CD4-positive, alpha-beta T cell treated with Interleukin-15 for 4 hours (primary cell): ENCODE data around the gene PLXNB2.
A peak's percentile ranks its signal among the peaks of the same experiment; 100 is the strongest.
"Not testable (repeated sequence)": the region's sequence is repeated elsewhere in the genome, so short reads cannot be mapped to it uniquely, and the experiment has no call there.

Experiments
- DNase-seq: peaks from one replicate; pipeline ENCODE4 v3.0.0-alpha.2; 2020; ENCODE audit warnings: low spot score

PLXNB2 gene, protein sequence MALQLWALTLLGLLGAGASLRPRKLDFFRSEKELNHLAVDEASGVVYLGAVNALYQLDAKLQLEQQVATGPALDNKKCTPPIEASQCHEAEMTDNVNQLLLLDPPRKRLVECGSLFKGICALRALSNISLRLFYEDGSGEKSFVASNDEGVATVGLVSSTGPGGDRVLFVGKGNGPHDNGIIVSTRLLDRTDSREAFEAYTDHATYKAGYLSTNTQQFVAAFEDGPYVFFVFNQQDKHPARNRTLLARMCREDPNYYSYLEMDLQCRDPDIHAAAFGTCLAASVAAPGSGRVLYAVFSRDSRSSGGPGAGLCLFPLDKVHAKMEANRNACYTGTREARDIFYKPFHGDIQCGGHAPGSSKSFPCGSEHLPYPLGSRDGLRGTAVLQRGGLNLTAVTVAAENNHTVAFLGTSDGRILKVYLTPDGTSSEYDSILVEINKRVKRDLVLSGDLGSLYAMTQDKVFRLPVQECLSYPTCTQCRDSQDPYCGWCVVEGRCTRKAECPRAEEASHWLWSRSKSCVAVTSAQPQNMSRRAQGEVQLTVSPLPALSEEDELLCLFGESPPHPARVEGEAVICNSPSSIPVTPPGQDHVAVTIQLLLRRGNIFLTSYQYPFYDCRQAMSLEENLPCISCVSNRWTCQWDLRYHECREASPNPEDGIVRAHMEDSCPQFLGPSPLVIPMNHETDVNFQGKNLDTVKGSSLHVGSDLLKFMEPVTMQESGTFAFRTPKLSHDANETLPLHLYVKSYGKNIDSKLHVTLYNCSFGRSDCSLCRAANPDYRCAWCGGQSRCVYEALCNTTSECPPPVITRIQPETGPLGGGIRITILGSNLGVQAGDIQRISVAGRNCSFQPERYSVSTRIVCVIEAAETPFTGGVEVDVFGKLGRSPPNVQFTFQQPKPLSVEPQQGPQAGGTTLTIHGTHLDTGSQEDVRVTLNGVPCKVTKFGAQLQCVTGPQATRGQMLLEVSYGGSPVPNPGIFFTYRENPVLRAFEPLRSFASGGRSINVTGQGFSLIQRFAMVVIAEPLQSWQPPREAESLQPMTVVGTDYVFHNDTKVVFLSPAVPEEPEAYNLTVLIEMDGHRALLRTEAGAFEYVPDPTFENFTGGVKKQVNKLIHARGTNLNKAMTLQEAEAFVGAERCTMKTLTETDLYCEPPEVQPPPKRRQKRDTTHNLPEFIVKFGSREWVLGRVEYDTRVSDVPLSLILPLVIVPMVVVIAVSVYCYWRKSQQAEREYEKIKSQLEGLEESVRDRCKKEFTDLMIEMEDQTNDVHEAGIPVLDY (N-terminal part only)

DNA sequence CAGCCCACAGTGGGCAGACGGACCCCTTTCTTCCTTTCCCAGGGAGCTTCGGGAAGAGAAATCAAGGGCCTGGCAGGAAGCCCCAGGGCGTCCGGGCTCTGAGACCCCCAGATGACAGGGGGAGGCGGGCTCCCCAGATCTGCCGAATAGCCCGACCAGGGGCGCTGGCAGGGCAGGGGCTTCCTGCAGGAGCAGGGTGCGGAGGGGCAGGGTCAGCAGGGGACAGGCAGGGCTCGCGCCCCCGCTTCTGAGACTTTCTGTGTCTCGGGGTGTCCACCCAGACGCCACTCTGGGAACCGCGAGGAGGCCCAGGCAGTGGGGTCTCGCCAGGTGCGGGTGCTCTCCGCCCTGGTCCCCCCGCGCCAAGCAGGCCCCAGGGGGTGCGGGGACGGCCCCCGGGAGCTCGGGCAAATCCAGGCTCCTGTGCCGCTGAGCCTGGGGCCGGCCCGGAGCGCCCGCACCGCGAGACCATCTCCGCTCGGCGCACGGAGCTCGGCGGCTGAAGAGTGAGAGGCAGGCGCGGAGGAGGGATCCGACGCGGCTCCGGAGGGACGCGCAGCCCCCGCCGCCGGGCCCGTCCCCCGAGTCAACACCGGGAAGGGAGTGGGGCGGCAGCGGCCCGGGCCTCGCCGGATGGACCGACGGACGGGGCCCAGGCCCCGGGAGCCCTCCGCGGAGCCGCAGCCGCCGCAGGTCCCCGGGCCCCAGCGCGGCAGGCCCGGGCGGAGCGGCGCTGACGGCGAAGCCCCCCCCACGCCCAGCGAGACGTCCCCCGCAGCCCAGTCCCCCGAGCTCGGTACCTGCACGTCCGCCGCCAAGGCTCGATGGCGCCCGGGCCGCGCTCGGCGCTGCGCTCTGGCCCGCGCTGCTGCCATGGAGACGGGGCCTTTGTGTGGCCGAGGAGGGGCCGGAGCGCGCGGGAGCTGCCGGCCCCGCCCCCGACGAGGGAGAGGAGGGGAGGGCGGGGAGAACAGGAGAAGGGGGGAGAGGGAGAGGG is at the start of gene PLXNB2:
PLXNB2 (minus strand) TSS at position 894 of the 997 bp plus-strand sequence. CDS start 17,062 bp downstream, outside the sequence.
- no peak for DNase-seq

DNA sequence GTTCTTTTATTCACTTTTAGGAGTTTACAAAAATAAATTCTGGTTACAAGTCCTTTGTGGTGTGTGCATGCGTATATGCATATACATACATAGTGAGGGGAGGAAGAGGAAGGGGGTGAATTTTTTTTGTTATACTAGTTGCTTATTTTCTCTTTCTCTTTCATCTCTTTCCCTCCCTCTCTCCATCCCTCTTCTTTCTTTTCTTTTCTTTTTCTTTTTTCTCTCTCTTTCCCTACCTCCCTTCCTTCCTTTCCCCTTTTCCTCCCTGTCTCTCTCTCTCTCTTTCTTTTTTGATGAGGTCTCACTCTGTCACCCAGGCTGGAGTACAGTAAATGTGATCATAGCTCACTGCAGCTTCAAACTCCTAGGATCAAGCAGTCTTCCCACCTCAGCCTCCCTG is 49.8 kb upstream of the PLXNB2 start:
- DNase-seq: no peak

DNA sequence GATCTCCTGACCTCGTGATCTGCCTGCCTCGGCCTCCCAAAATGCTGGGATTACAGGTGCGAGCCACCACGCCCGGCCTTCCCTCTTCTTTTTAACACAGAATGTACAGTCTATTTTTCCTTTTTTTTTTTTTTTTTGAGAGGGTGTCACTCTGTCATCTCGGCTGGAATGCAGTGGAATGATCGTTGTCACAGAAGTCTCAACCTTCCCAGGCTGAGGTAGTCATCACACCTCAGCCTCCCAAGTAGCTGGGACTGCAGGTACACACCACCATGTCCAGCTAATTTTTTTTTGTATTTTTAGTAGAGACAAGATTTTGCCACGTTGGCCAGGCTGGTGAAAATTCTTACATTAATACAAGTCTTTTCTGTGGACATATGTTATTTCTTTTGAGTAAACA is 48.7 kb upstream of the PLXNB2 start:
- DNase-seq: no peak

DNA sequence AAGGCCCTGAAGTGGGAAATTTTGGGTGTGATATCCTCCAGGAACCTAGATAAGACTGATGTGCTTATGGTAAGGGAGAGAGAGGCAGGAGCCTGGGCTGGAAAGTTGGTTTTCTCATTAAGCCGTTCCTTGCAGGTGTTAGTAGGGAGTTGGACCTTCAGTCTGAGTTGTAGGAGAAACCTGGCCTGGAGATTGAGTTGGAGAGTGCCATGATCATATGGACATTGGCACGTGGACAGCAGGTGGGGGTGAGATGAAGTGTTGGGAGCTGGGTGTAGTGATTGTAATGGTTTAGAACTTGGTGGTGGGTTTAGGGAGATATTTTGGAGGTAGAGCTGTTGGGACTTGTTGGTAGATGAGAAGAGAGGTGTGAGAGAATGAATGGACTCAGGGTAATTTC is 40.6 kb upstream of the PLXNB2 start:
- no peak for DNase-seq

DNA sequence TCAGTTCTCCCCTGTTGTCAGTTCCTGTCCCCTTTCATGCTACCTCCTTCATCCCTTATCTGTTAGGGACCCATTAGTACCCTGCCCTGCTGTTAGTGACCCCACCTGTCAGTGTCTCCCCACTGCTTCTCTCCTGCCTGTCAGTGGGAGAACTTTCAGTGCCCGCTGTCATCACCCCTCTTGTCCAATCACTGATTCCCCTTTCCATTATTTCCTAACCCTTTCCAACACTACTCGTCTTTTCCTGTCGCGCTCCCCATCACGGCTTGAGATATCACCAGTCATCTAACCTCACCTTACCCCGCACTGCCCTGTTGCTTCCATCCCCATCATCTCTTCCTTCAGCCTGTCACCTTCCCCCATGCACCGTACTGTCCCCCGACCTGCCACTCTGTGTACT is 39.7 kb upstream of the PLXNB2 start:
- no peak for DNase-seq

DNA sequence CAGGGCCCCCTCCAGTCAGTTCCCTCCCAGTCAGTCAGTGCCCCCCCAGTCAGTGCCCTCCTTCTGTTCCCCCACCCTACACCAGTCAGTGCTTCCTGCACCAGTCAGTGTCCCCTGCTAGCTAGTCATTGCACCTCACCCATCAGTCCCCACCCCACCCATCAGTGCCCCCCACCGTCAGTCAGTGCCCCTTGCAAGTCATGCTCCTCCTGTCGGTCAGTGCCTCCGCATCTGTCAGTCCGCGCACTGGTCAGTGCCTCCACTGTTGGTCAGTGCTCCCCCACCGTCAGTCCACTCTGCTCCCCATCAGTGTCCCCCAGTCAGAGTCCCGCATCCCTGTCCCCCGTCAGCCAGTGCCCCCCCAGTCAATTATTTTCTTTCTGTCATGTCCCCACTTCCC is 39.0 kb upstream of the PLXNB2 start:
- no peak for DNase-seq

DNA sequence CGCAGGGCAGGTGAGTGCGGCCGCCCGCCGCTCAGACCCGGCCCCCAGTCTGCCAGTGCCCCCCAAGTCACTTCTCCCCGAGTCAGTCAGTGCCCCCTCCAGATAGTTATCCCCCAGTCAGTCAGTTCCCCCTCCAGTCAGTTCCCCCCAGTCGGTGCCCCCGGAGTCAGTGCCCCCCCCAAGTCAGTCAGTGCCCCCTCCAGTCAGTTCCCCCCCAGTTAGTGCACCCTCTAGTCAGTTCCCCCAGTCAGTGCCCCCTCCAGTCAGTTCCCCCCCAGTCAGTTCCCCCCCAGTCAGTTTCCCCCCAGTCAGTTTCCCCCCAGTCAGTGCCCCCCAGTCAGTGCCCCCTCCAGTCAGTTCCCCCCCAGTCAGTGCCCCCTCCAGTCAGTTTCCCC is 36.1 kb upstream of the PLXNB2 start:
- no peak for DNase-seq

DNA sequence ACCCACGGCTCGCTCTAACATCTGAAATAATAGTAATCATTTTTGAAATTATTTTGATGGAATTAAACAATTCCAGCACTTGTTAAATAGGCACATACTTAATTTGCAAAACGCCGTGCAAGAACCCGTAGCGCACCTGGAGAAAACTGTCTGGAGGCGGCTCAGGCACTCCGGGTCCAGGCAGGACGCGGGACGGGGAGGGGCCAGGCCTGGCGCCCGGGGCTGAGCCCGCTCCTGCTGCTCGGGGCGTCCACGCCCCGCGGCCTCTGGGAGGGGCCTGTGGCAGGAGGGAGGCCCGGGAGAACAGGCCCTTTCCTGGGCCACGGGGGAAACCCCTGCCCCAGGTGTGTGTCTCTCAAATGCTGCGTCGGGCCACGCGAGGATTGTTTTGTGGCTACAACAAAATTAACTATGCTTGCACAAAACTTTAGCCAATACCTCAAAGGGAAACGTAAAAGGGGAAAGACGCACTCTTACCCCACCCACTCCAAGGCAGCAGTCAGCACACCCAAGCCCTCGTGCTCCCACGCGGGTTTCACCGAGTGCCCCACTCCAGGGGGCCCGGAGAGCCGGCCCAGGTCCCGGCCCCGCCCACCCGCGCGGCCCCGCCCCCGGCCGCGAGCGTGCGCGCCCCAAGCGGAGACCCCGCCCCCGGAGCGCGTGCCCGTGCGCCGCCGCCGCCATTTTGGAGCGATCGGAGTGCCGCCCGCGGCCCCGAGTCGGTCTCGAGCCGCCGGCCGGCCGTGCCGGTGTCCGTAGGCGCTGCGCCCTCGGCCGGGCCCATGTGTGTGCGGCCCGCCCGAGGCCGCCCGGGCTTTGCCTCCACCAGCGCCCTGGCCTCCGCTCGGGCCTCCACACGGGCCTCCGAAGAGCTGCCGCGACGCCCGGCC is 35.5 kb upstream of the PLXNB2 start, which contains the start of gene PPP6R2:
PPP6R2 (plus strand) TSS at position 677 of the 890 bp plus-strand sequence. CDS start 50,582 bp downstream, outside the sequence.
- peak; percentile 88 for DNase-seq

DNA sequence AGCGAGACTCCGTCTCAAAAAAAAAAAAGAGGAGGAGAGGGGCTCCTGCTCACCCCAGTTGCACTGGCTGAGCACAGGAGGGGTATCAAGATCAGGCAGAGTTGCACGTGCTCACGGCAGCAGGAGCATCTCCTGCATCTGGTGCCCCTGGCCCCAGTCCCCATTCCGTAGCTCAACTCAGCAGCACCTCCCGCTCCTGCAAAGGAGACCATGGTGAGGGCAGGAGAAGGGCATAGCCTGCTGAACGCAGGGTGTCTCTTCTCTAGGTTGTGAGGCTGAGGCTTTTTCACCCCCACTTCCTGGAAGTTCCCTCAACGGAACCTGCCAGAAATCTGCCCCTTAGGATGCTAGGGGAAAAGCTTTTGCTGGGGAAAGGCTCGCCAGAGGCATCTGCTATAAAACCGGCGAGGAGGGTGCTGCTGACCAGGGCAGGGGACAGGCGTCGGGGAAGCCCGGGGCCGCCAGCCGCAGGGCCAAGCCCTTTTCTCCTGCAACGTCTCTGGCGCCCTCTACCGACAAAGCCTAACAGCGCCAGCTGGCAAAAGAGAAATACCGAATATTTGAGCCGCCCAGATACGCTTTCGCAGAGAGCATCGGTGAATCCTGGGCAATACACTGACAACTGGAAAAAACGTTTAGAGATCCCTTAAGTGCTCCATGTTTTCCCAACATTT is 34.7 kb upstream of the PLXNB2 start:
- peak; percentile 91 for DNase-seq

DNA sequence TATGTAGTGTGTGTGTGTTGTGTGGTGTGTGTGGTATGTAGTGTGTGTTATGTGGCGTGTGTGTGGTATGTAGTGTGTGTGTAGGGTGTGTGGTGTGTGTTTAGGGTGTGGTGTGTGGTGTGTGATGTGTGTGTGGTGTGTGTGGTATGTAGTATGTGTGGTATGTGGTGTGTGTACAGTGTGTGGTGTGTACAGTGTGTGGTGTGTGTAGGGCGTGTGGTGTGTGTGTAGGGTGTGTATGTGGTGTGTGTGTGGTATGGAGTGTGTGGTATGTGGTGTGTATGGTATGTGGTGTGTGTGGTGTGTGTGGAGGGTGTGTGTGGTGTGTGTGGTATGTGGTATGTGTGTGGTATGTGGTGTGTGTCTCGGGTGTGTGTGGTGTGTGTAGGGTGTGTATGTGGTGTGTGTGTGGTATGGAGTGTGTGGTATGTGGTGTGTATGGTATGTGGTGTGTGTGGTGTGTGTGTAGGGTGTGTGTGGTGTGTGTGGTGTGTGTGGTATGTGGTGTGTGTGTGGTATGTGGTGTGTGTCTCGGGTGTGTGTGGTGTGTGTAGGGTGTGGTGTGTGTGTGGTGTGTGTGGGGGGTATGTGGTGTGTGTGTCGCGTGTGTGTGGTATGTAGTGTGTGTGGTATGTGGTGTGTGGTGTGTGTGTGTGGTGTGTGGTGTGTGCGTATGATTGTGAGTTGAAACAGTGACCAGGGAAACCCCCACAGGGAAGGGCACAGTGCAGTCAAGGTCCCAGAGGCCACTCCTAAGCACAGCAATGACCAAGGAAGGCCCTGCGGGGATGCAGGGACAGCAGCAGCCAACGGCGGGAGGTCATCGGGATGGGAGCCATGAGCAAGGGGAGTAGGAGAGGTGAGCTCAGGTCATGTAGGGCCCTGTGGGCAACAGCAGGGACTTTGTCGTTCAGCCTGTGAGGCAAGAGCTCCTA is 32.8 kb upstream of the PLXNB2 start:
- DNase-seq: no peak

DNA sequence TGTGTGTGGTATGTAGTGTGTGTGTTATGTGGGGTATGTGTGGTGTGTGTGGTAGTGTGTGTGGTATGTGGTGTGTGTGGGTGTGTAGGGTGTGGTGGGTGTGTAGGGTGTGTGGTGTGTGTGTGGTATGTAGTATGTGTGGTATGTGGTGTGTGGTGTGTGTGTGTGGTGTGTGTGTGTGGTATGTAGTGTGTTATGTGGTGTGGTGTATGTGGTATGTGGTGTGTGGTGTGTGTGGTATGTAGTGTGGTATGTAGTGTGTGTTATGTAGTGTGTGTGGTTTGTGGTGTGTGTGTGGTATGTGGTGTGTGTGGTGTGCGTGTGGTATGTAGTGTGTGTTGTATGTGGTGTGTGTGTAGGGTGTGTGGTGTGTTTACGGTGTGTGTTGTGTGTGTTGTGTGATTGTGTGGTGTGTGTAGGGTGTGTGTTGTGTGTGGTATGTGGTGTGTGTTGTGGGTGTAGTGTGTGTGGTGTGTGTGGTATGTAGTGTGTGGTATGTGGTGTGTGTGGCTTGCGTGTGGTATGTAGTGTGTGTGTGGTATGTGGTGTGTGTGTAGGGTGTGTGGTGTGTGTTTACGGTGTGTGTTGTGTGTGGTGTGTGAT is 31.5 kb upstream of the PLXNB2 start:
- no peak for DNase-seq

DNA sequence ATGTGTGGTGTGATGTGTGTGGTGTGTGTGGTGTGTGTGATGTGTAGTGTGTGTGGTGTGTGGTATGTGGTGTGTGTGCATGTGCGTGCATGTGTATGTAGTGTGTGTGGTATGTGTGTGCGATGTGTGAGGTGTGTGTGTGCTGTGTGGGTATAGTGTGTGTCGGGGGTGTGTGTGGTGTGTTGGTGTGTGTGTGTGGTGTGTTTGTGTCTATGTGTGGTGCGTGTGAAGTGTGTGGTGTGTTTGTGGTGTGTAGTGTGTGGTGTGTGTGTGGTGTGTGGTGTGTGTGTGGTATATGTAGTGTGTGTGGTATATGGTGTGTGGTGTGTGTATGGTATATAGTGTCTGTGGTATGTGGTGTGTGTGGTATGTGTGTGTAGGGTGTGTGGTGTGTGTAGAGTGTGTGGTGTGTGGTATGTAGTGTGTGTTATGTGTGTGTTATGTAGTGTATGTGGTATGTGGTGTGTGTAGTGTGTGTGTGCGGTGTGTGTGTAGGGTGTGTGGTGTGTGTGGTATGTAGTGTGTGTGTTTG is 30.7 kb upstream of the PLXNB2 start:
- DNase-seq: no peak

DNA sequence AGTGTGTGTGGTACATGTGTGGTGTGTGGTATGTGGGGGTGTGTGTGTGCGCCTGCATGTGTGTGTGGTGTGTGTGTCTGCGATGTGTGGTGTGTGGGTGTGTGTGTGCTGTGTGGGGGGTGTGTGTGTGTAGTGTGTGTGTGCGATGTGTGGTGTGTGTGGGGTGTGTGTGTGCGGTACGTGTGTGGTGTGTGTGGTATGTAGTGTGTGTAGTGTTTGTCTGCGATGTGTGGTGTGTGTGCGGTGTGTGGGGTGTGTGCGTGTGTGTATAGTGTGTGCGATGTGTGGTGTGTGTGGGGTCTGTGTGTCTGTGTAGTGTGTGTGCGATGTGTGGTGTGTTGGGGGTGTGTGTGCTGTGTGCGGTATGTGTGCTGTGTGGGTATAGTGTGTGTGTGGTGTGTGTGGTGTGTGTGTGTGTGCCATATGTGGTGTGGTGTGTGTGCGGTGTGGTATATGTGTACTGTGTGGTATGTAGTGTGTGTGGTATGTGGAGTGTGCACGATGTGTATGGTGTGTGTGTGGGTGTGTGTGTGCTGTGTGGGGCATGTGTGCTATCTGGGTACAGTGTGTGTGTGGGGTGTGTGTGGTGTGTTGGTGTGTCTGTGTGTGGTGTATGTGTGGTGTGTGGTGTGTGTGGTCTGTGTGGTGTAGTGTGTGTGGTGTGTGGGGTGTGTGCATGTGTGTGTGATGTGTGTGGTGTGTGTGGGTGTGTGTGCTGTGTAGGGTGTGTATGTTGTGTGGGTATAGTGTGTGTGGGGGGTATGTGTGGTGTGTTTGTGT is 30.0 kb upstream of the PLXNB2 start:
- no peak for DNase-seq

DNA sequence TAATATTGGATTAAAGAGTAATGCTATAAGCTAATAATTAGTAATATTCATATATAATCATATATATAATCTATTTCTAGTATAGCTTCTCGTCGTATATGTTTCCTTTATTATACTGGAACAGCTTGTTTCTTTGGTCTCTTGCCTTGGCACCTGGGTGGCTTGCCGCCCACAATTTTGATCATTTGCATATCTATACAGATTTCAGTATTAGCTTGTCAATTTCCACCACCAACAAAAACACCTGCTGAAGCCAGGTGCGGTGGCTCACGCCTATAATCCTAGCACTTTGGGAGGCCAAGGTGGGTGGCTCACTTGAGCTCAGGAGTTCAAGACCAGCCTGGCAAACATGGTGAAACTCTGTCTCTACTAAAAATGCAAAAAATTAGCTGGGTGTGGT is 27.0 kb upstream of the PLXNB2 start:
- DNase-seq: not testable (repeated sequence)

DNA sequence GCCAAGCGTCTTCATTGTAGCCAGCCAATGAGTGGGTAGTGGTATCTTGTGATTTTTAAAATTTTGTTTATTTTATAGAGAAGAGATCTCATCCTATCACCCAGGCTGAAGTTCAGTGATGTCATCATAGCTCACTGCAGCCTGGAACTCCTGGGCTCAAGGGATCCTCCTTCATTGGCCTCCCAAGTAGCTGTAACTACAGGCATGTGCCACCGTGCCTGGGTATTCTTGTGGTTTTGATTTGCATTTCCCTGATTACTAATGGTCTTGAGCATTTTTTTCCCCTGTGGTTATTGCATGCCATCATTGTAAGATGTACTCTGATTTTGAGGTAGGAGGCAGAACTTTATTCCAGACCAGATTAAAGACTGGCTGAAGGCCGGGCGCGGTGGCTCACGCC is 21.8 kb upstream of the PLXNB2 start:
- DNase-seq: no peak

DNA sequence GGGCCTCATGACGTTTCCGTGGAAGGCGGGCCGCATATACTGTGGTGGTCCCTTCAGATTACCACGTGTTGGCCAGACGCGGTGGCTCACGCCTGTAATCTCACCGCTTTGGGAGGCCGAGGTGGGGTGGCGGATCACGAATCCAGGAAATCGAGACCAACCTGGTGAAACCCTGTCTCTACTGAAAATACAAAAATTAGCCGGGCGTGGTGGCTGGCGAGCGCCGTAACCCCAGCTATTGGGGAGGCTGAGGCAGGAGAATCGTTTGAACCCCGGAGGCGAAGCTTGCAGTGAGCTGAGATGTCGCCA is 20.2 kb upstream of the PLXNB2 start:
- no peak for DNase-seq
